Activated T-cell treated with anti-CD3 and anti-CD28 coated beads for 24 hours (primary cell): ENCODE results near the gene SPATA6.
"Not testable (repeated sequence)": the region's sequence is repeated elsewhere in the genome, so short reads cannot be mapped to it uniquely, and the experiment has no call there.

Experiments used
- DNase-seq: peaks from one replicate; pipeline ENCODE4 v3.0.0-alpha.2; 2020; ENCODE audit warnings: low read depth

SPATA6 gene

GRCh38 chr1:48462716-48463302, 9.2 kb downstream of the SPATA6 start:
- no peak for DNase-seq

- DNase-seq = no peak
These were observed 21.5 kb downstream of the SPATA6 start for GRCh38 chr1:48450505-48450904.

- DNase-seq = no peak
These were observed 23.1 kb downstream of the SPATA6 start for GRCh38 chr1:48448932-48449331.

- not testable (repeated sequence) for DNase-seq
These were observed 27.8 kb downstream of the SPATA6 start for GRCh38 chr1:48444186-48444585.

GRCh38 chr1:48442864-48443619, 29.0 kb downstream of the SPATA6 start:
- no peak for DNase-seq

GRCh38 chr1:48440786-48441185, 31.2 kb downstream of the SPATA6 start:
- DNase-seq = not testable (repeated sequence)

- no peak for DNase-seq
These were observed 32.6 kb downstream of the SPATA6 start for GRCh38 chr1:48439380-48439779.

GRCh38 chr1:48437379-48437778, 34.6 kb downstream of the SPATA6 start:
- not testable (repeated sequence) for DNase-seq

GRCh38 chr1:48435312-48436002, 36.5 kb downstream of the SPATA6 start:
- DNase-seq = not testable (repeated sequence)

GRCh38 chr1:48430832-48431231, 41.2 kb downstream of the SPATA6 start:
- no peak for DNase-seq

- no peak for DNase-seq
These were observed 50.0 kb downstream of the SPATA6 start for GRCh38 chr1:48422009-48422408.

GRCh38 chr1:48418742-48419141, 53.3 kb downstream of the SPATA6 start:
- DNase-seq = no peak

GRCh38 chr1:48415050-48415449, 57.0 kb downstream of the SPATA6 start:
- no peak for DNase-seq

- no peak for DNase-seq
These were observed 57.7 kb downstream of the SPATA6 start for GRCh38 chr1:48414264-48414663.

GRCh38 chr1:48405940-48406339, 66.1 kb downstream of the SPATA6 start:
- no peak for DNase-seq

- DNase-seq = no peak
These were observed 66.6 kb downstream of the SPATA6 start for GRCh38 chr1:48405400-48405799.

GRCh38 chr1:48402599-48402998, 69.4 kb downstream of the SPATA6 start:
- DNase-seq = no peak

GRCh38 chr1:48396208-48396607, 75.8 kb downstream of the SPATA6 start:
- no peak for DNase-seq

- DNase-seq = no peak
These were observed 80.1 kb downstream of the SPATA6 start for GRCh38 chr1:48391926-48392325.

GRCh38 chr1:48387409-48387808, 84.6 kb downstream of the SPATA6 start:
- DNase-seq = no peak

- no peak for DNase-seq
These were observed 97.2 kb downstream of the SPATA6 start for GRCh38 chr1:48374785-48375184.

- DNase-seq = no peak
These were observed 100.4 kb downstream of the SPATA6 start for GRCh38 chr1:48371598-48371997.

- no peak for DNase-seq
These were observed 109.1 kb downstream of the SPATA6 start for GRCh38 chr1:48362901-48363300.
